Fibroblast of lung (primary cell): Measurements from ENCODE around the gene RIPOR2. TPM values are rescaled to one million over a fixed set of nuclear protein-coding genes. Genes with fewer than 3 reads are reported as not detected.

ENCODE experiments used
- DNase-seq, 2 donors: peaks; one replicate each; pipeline versions ENCODE4 v3.0.0 to v3.0.0-alpha.2; 2010; ENCODE audit warnings: low read depth in 2 of 2
- H2AFZ ChIP-seq: 2 replicates; pipeline ENCODE4 v1.5.1; 2012; ENCODE audit warnings: low read length, control low read depth, inconsistent platforms
- H3K27ac ChIP-seq: 2 replicates; pipeline ENCODE4 v1.5.1; 2011; ENCODE audit warnings: low read length, control low read depth; ENCODE audit not compliant: insufficient read depth
- H3K27me3 ChIP-seq: 2 replicates; pipeline ENCODE4 v1.5.1; 2011; ENCODE audit warnings: mild to moderate bottlenecking, low read length; ENCODE audit not compliant: control insufficient read depth, insufficient read depth
- H3K36me3 ChIP-seq: 2 replicates; pipeline ENCODE4 v1.5.1; 2011; ENCODE audit warnings: low read length; ENCODE audit not compliant: control insufficient read depth, insufficient read depth
- H3K4me1 ChIP-seq: 2 replicates; pipeline ENCODE4 v1.5.1; 2011; ENCODE audit warnings: low read length; ENCODE audit not compliant: control insufficient read depth, insufficient read depth; ENCODE audit errors: extremely low read depth
- H3K4me2 ChIP-seq: 2 replicates; pipeline ENCODE4 v1.5.1; 2011; ENCODE audit warnings: low read length, control low read depth; ENCODE audit not compliant: insufficient read depth; ENCODE audit errors: extremely low read depth
- H3K4me3 ChIP-seq, 4 experiments: fragments of 200-600 bp in 1 of 4; sonication (generic) in 1 of 4; replicated peaks in 1 of 4; 2 replicates each; pipeline ENCODE4 v1.5.1; 2011 to 2016; ENCODE audit warnings: low read length in 4 of 4, low read depth in 3 of 4, mild to moderate bottlenecking in 3 of 4, control low read depth in 2 of 4, inconsistent platforms in 1 of 4, mixed read lengths in 1 of 4; ENCODE audit not compliant: insufficient read depth in 1 of 4; ENCODE audit errors: control extremely low read depth in 1 of 4
- H3K79me2 ChIP-seq: 2 replicates; pipeline ENCODE4 v1.5.1; 2012; ENCODE audit warnings: mild to moderate bottlenecking, low read length, inconsistent platforms; ENCODE audit not compliant: control insufficient read depth, insufficient read depth
- H3K9ac ChIP-seq: 2 replicates; pipeline ENCODE4 v1.5.1; 2011; ENCODE audit warnings: mild to moderate bottlenecking, low read length, control low read depth; ENCODE audit not compliant: insufficient read depth
- H3K9me3 ChIP-seq: 2 replicates; pipeline ENCODE4 v1.5.1; 2012; ENCODE audit warnings: low read depth, low read length; ENCODE audit not compliant: control insufficient read depth, insufficient read depth
- H4K20me1 ChIP-seq: 2 replicates; pipeline ENCODE4 v1.5.1; 2011; ENCODE audit warnings: low read length; ENCODE audit not compliant: control insufficient read depth, insufficient read depth; ENCODE audit errors: extremely low read depth
- CTCF ChIP-seq, 2 donors: IDR thresholded peaks in 1 of 2; conservative IDR thresholded peaks in 1 of 2; 1 replicate in 1 of 2; 2 replicates in 1 of 2; pipeline ENCODE4 v1.5.1; 2011 to 2012; ENCODE audit warnings: low read length in 2 of 2, control low read depth in 1 of 2, inconsistent platforms in 1 of 2, low read depth in 1 of 2, mild to moderate bottlenecking in 1 of 2
- EZH2 ChIP-seq: IDR thresholded peaks from 2 replicates; pipeline ENCODE4 v1.5.1; 2012; ENCODE audit warnings: low read length, control low read depth, mild to moderate bottlenecking; ENCODE audit errors: missing control alignments
- polyA plus RNA-seq, 2 donors: library from polyadenylated mRNA; depleted of rRNA in 1 of 2; stranded (reverse) in 1 of 2; unstranded in 1 of 2; fragments of >200 nt; gene quantifications; 2 replicates each; pipeline ENCODE4 v1.2.1, GENCODE V29; 2011 to 2012; ENCODE audit warnings: missing spikeins in 1 of 2
- total RNA-seq: library from RNA; depleted of rRNA; stranded (reverse); fragments of >200 nt; gene quantifications from 2 replicates; pipeline ENCODE4 v1.2.1, GENCODE V29; 2014

The RIPOR2 gene
- total and polyA plus RNA-seq, 2 donors (not counting 1 experiment from before 2014, with no cell fraction given), result 3.5 to 3.6 TPM

DNA sequence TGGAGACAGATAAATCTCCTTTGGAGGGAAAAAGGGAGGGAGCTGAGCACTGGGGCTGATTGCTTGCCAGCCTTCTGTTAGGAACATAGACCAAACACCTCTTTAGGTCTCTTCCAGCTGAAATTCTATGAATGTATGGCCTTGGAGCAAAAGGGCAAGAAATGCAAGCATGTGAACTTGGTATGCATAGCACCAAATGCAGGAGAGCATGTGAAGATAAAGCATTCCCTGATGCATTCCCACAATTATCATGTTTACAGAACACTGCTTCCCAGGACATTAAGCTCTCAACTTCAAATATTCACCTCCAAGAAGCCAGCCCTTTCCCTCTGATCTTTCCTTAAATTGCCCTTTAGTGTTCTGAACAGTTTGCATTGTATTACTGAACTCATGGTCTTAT, 15.6 kb downstream of the RIPOR2 start:
- H3K36me3 ChIP-seq, result no peaks in the 10 kb centered on the region
- H3K9me3 ChIP-seq, result no peaks in the 10 kb centered on the region
- H3K27ac ChIP-seq, result no peak overlapping the region
- no peak overlapping the region for H2AFZ ChIP-seq
- H3K4me3 ChIP-seq, result no peak overlapping the region
- peaks cover 2% of the 10 kb centered on the region for H3K27me3 ChIP-seq
- H3K9ac ChIP-seq, result no peak overlapping the region
- DNase-seq, result no peak
- H3K4me2 ChIP-seq, result no peak overlapping the region
- no peaks in the 10 kb centered on the region for H4K20me1 ChIP-seq
- H3K79me2 ChIP-seq, result no peaks in the 10 kb centered on the region
- TF ChIP-seq CTCF (conservative IDR thresholded peaks at IDR 0.05 in 1 of 2, IDR thresholded peaks at IDR 0.05 in 1 of 2; ENCODE audit: low read depth in 1 of 2, low read length in 2 of 2), result no peak
- no peak for TF ChIP-seq EZH2
- H3K4me1 ChIP-seq, result no peaks in the 10 kb centered on the region

GRCh38 chr6:24919056-24919892, 16.5 kb downstream of the RIPOR2 start:
- Histone ChIP-seq H2AFZ (no peak overlapping the region), H3K4me3 (no peak overlapping the region), H3K9ac (no peak overlapping the region), H3K27ac (no peak overlapping the region), H3K4me1 (no peaks in the 10 kb centered on the region), H3K4me2 (no peak overlapping the region), H3K79me2 (no peaks in the 10 kb centered on the region), H4K20me1 (no peaks in the 10 kb centered on the region), H3K36me3 (no peaks in the 10 kb centered on the region), H3K9me3 (no peaks in the 10 kb centered on the region), H3K27me3 (peaks cover 2% of the 10 kb centered on the region)
- TF ChIP-seq CTCF (conservative IDR thresholded peaks at IDR 0.05 in 1 of 2, IDR thresholded peaks at IDR 0.05 in 1 of 2; ENCODE audit: low read depth in 1 of 2, low read length in 2 of 2), result no peak
- no peak for TF ChIP-seq EZH2
- DNase-seq, result no peak

- Histone ChIP-seq H3K27ac (no peak overlapping the region), H3K9ac (no peak overlapping the region), H3K4me3 (no peak overlapping the region), H2AFZ (no peak overlapping the region), H3K4me2 (no peak overlapping the region), H3K79me2 (no peaks in the 10 kb centered on the region), H3K36me3 (no peaks in the 10 kb centered on the region), H3K9me3 (no peaks in the 10 kb centered on the region), H3K4me1 (no peaks in the 10 kb centered on the region), H4K20me1 (no peaks in the 10 kb centered on the region), H3K27me3 (peaks cover 2% of the 10 kb centered on the region)
- no peak for DNase-seq
- TF ChIP-seq CTCF (conservative IDR thresholded peaks at IDR 0.05 in 1 of 2, IDR thresholded peaks at IDR 0.05 in 1 of 2; ENCODE audit: low read depth in 1 of 2, low read length in 2 of 2), result no peak
- TF ChIP-seq EZH2, result no peak
Measured at GRCh38 chr6:24918641-24919055, 17.1 kb downstream of the RIPOR2 start.
